Measurements from ENCODE around the gene IFITM5. TPM values are rescaled to one million over a fixed set of nuclear protein-coding genes. Genes with fewer than 3 reads are reported as not detected.

Gene IFITM5
- total and polyA plus RNA-seq, 2 of the 8 experiments (the other 6 are each of a cell fraction or from before 2014, with no cell fraction given) = not detected

DNA sequence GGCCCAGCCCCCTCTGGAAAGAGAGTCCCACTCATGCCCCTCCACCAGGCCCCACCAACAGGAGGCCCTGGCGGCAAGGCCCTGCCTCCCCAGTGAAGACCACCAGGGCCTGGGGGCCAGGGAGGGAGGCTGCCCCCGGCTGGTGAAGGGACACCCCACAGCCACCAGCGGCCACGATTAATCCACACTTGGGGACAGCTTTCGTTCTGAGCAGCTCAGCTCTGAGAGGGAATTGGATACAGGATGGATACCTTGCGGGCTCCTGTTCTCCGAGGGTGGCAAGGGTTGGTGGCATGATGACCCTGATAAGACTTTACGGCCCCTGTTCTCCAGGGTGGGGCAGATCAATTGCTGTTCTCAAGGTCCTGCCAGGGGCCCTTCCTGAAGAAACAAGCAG, 28.0 kb downstream of the IFITM5 start:
- no peak overlapping the region for H4K8ac ChIP-seq (ENCODE audit: extremely low read depth, insufficient read depth, low read length)
- no peaks in the 10 kb centered on the region for H3K79me2 ChIP-seq (ENCODE audit: control insufficient read depth in 1 of 2, insufficient read depth in 2 of 2, low read length in 2 of 2)
- peaks cover 4 to 20% (median 14%) of the 10 kb centered on the region in 4 experiments for H3K4me1 ChIP-seq (replicated peaks in 1 of 4; ENCODE audit: control insufficient read depth in 3 of 4, insufficient read depth in 4 of 4, low read length in 3 of 4)
- no peak overlapping the region for H3K9ac ChIP-seq (replicated peaks in 1 of 4; ENCODE audit: extremely low read depth in 1 of 4, low read depth in 3 of 4, low read length in 3 of 4)
- no peak overlapping the region for H2BK12ac ChIP-seq (ENCODE audit: low read depth, low read length)
- H3K4ac ChIP-seq (replicated peaks; ENCODE audit: insufficient read length, low read depth, low read length) = no peak overlapping the region
- 93% methylated on average over 7 of the region's 8 CpGs; no CpG with 5 or more reads in 1 of the 2 experiments for WGBS, 2 experiments (ENCODE audit: extremely low coverage in 1 of 2, insufficient coverage in 1 of 2, insufficient read length in 1 of 2, insufficient replicate concordance in 2 of 2, low coverage in 1 of 2, low lambda C conversion rate in 2 of 2, missing lambda C conversion rate in 1 of 2)
- no peak for DNase-seq (ENCODE audit: low read depth in 1 of 2, low spot score in 2 of 2)
- H3K79me1 ChIP-seq (ENCODE audit: low read depth, low read length) = no peaks in the 10 kb centered on the region
- peaks cover 3 to 6% of the 10 kb centered on the region in 2 experiments; a peak in 1 of 4 replicates for H3K9me3 ChIP-seq (ENCODE audit: insufficient read depth in 2 of 2, low read depth in 1 of 2, low read length in 1 of 2)
- H3K27ac ChIP-seq (ENCODE audit: low read depth, low read length) = no peak overlapping the region
- no peak for FAIRE-seq
- no peak overlapping the region for H3K18ac ChIP-seq (ENCODE audit: extremely low read depth, low read length)
- no peak overlapping the region; the same call in 1 of the 2 replicates for H2BK15ac ChIP-seq (ENCODE audit: low read length)
- H2AK5ac ChIP-seq (ENCODE audit: low read depth, low read length) = no peak overlapping the region
- H2AFZ ChIP-seq (ENCODE audit: low read length) = no peak overlapping the region
- no peak overlapping the region for H3K14ac ChIP-seq (ENCODE audit: insufficient read length)
- H4K5ac ChIP-seq (ENCODE audit: insufficient read length, low read depth, low read length) = no peak overlapping the region
- H3K4me2 ChIP-seq (ENCODE audit: insufficient read depth in 1 of 2, low read depth in 2 of 2, low read length in 2 of 2) = no peak overlapping the region
- no peak overlapping the region for H2BK5ac ChIP-seq (ENCODE audit: low read depth, low read length)
- H3K23ac ChIP-seq (ENCODE audit: insufficient read length) = no peak overlapping the region
- H4K20me1 ChIP-seq (replicated peaks in 1 of 2; ENCODE audit: control insufficient read depth in 1 of 2, insufficient read depth in 2 of 2, low read length in 2 of 2) = no peaks in the 10 kb centered on the region
- H3K56ac ChIP-seq (replicated peaks; ENCODE audit: insufficient read length, low read depth, low read length) = no peak overlapping the region
- no peaks in the 10 kb centered on the region for H3K27me3 ChIP-seq (replicated peaks in 1 of 4; ENCODE audit: control insufficient read depth in 3 of 4, extremely low read depth in 1 of 4, insufficient read depth in 3 of 4, low read length in 3 of 4)
- no peaks in the 10 kb centered on the region for H3K36me3 ChIP-seq (ENCODE audit: control insufficient read depth in 2 of 4, insufficient read depth in 4 of 4, low read length in 3 of 4)
- no peaks in the 10 kb centered on the region for H3K23me2 ChIP-seq (ENCODE audit: low read depth, low read length)
- ChIA-PET CTCF (ENCODE audit: partially characterized antibody) (interaction anchor here (0.8 to 7.0 kb wide), 9 partner anchors 8 to 92 kb away, joined by 3 to 36 read pairs (median 4); no protein-coding TSS in a partner anchor), POLR2A (ENCODE audit: partially characterized antibody) (interaction anchor here (0.9 to 2.5 kb wide), 4 partner anchors 12 to 20 kb away, joined by 3 to 8 read pairs (median 5); no protein-coding TSS in a partner anchor)
- no peak overlapping the region for H2BK120ac ChIP-seq (replicated peaks; ENCODE audit: low read depth, low read length)
- no peak overlapping the region for H2BK20ac ChIP-seq (ENCODE audit: low read length)
- no peak overlapping the region for H4K91ac ChIP-seq (replicated peaks; ENCODE audit: insufficient read length, low read length)
- no peak overlapping the region for H3K4me3 ChIP-seq (ENCODE audit: extremely low read depth in 1 of 4, insufficient read depth in 2 of 4, low read depth in 3 of 4, low read length in 4 of 4)
- TF ChIP-seq HDAC2 (IDR thresholded peaks at IDR 0.05; ENCODE audit: borderline replicate concordance in 1 of 2, low read depth in 2 of 2, low read length in 2 of 2) (no peak), BRCA1 (IDR thresholded peaks at IDR 0.05; ENCODE audit: low read depth, low read length) (no peak), BACH1 (IDR thresholded peaks at IDR 0.05; ENCODE audit: low read length) (no peak), GABPA (IDR thresholded peaks at IDR 0.05; ENCODE audit: borderline replicate concordance, insufficient read depth, low read length) (no peak), CREB1 (IDR thresholded peaks at IDR 0.05) (no peak), HDAC6 (IDR thresholded peaks at IDR 0.05; ENCODE audit: low read depth, low read length) (no peak), POLR2A (IDR thresholded peaks at IDR 0.05; ENCODE audit: control extremely low read depth in 1 of 2, low read depth in 2 of 2, low read length in 2 of 2) (no peak), SP2 (IDR thresholded peaks at IDR 0.05; ENCODE audit: low read length) (no peak), POU5F1 (IDR thresholded peaks at IDR 0.05; ENCODE audit: low read depth, low read length) (no peak), SIRT6 (IDR thresholded peaks at IDR 0.05; ENCODE audit: low read length) (no peak), RXRA (IDR thresholded peaks at IDR 0.05; ENCODE audit: insufficient read depth, low read depth, low read length) (no peak), ASH2L (IDR thresholded peaks at IDR 0.05; ENCODE audit: low read length) (no peak)
- TF ChIP-seq, protein P1, sequence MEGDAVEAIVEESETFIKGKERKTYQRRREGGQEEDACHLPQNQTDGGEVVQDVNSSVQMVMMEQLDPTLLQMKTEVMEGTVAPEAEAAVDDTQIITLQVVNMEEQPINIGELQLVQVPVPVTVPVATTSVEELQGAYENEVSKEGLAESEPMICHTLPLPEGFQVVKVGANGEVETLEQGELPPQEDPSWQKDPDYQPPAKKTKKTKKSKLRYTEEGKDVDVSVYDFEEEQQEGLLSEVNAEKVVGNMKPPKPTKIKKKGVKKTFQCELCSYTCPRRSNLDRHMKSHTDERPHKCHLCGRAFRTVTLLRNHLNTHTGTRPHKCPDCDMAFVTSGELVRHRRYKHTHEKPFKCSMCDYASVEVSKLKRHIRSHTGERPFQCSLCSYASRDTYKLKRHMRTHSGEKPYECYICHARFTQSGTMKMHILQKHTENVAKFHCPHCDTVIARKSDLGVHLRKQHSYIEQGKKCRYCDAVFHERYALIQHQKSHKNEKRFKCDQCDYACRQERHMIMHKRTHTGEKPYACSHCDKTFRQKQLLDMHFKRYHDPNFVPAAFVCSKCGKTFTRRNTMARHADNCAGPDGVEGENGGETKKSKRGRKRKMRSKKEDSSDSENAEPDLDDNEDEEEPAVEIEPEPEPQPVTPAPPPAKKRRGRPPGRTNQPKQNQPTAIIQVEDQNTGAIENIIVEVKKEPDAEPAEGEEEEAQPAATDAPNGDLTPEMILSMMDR (IDR thresholded peaks at IDR 0.05; ENCODE audit: control extremely low read depth in 1 of 3, insufficient read depth in 1 of 3, low read depth in 1 of 3, low read length in 3 of 3) = no peak
